Motor neuron (in vitro differentiated cells): Measurements from ENCODE around the gene DBET. TPM values are rescaled to one million over a fixed set of nuclear protein-coding genes. Genes with fewer than 3 reads are reported as not detected.
"Not testable (repeated sequence)": the region's sequence is repeated elsewhere in the genome, so short reads cannot be mapped to it uniquely, and the experiment has no call there.

Source experiments
- ATAC-seq, 8 experiments: fragments of 200-7000 bp; cut with Tn5 transposase; replicated peaks in 6 of 8; 2 replicates each; pipeline ENCODE4 v1.8.0; 2021; ENCODE audit warnings: mild to moderate bottlenecking in 8 of 8, moderate library complexity in 8 of 8
- H3K27ac ChIP-seq, 2 donors: fragments of 250-450 bp; sonication (Bioruptor Pico); 2 replicates each; pipeline ENCODE4 v1.9.0; 2021; ENCODE audit warnings: antibody characterized with exemption in 2 of 2, mild to moderate bottlenecking in 2 of 2, moderate library complexity in 1 of 2
- H3K4me1 ChIP-seq, 2 donors: fragments of 250-450 bp; sonication (Bioruptor Pico); replicated peaks in 1 of 2; 2 replicates each; pipeline ENCODE4 v1.6.1; 2021; ENCODE audit warnings: antibody characterized with exemption in 2 of 2, mild to moderate bottlenecking in 2 of 2, moderate library complexity in 1 of 2
- H3K4me3 ChIP-seq, 5 donors: fragments of 250-450 bp; sonication (Bioruptor Pico); 2 replicates each; pipeline ENCODE4 v1.9.0; 2021; ENCODE audit warnings: antibody characterized with exemption in 5 of 5, mild to moderate bottlenecking in 5 of 5, moderate library complexity in 4 of 5
- WGBS, 10 experiments: fragments of 450-650 bp; shearing (Covaris generic); methylation state at CpG; one replicate each; pipeline ENCODE4 v1.0.0; 2022; 5-methylcytosine and 5-hydroxymethylcytosine counted together
- in situ Hi-C, 9 experiments: fragments of 400-800 bp; cut with MboI; loops; one replicate each; pipeline ENCODE4 v1.15.0; 2021; ENCODE audit warnings: low sequenced_read_pairs in 9 of 9, low pct_unique_long_range_greater_than_20kb in 2 of 9; ENCODE audit not compliant: unreplicated experiment in 9 of 9
- total RNA-seq, 8 experiments: library from RNA; unstranded; fragments of 300-600 nt; gene quantifications; 2 replicates each; pipeline versions ENCODE4 v1.2.3 to v1.2.4, GENCODE V29; 2022

DBET gene
- total RNA-seq, 8 experiments from 2014 or later: 0.04 to 0.85 (median 0.14) TPM; not detected in 2

GRCh38 chr4:190095335-190095734 lies 31.0 kb downstream of the DBET start:
- H3K4me1 ChIP-seq, in situ Hi-C loops, H3K4me3 ChIP-seq, H3K27ac ChIP-seq, ATAC-seq: not testable (repeated sequence)
- no CpG with 5 or more reads among the region's 6 CpGs for WGBS, 10 experiments

GRCh38 chr4:190099605-190100004 lies 35.3 kb downstream of the DBET start:
- not testable (repeated sequence) for H3K27ac ChIP-seq

GRCh38 chr4:190101525-190101924 lies 37.2 kb downstream of the DBET start:
- H3K4me3 ChIP-seq, in situ Hi-C loops, H3K4me1 ChIP-seq, H3K27ac ChIP-seq, ATAC-seq: not testable (repeated sequence)
- no CpG with 5 or more reads among the region's 1 CpG for WGBS, 10 experiments

More at GRCh38 chr4:190099605-190100004, 35.3 kb downstream of the DBET start:
- WGBS, 10 experiments: no CpG with 5 or more reads among the region's 2 CpGs
- ATAC-seq, in situ Hi-C loops, H3K4me1 ChIP-seq, H3K4me3 ChIP-seq: not testable (repeated sequence)

- in situ Hi-C loops, H3K4me3 ChIP-seq, ATAC-seq, H3K4me1 ChIP-seq, H3K27ac ChIP-seq: not testable (repeated sequence)
- WGBS, 10 experiments: 0 to 26% (median 15%) methylated on average over 2 to 3 of the region's 3 CpGs
Observed at GRCh38 chr4:190106191-190106590, 41.9 kb downstream of the DBET start.

- H3K27ac ChIP-seq, ATAC-seq, H3K4me1 ChIP-seq, in situ Hi-C loops, H3K4me3 ChIP-seq: not testable (repeated sequence)
- WGBS, 10 experiments: 6 to 37% (median 20%) methylated on average over 5 to 7 of the region's 7 CpGs
Observed at GRCh38 chr4:190106611-190107480, 42.5 kb downstream of the DBET start.

- ATAC-seq, H3K4me3 ChIP-seq, in situ Hi-C loops, H3K4me1 ChIP-seq: not testable (repeated sequence)
- peak overlapping the region in 1 of 2 donors; percentile 42 for H3K27ac ChIP-seq
- 2 to 26% (median 17%) methylated on average over 2 of the region's 2 CpGs for WGBS, 10 experiments
Observed at GRCh38 chr4:190107766-190108485, 43.6 kb downstream of the DBET start.

- in situ Hi-C loops, ATAC-seq, H3K4me1 ChIP-seq, H3K4me3 ChIP-seq: not testable (repeated sequence)
- peak overlapping the region in 1 of 2 donors; percentile 42 for H3K27ac ChIP-seq
- 16 to 57% (median 34%) methylated on average over 6 of the region's 6 CpGs for WGBS, 10 experiments
Observed at GRCh38 chr4:190108756-190109155, 44.5 kb downstream of the DBET start.

- H3K27ac ChIP-seq, H3K4me3 ChIP-seq, in situ Hi-C loops, ATAC-seq, H3K4me1 ChIP-seq: not testable (repeated sequence)
- WGBS, 10 experiments: 0 to 25% (median 6%) methylated on average over 1 of the region's 1 CpG
Observed at GRCh38 chr4:190109390-190110011, 45.2 kb downstream of the DBET start.

GRCh38 chr4:190110033-190110432 lies 45.7 kb downstream of the DBET start:
- H3K4me1 ChIP-seq, in situ Hi-C loops, ATAC-seq, H3K4me3 ChIP-seq, H3K27ac ChIP-seq: not testable (repeated sequence)

- in situ Hi-C loops, H3K4me3 ChIP-seq, H3K4me1 ChIP-seq, H3K27ac ChIP-seq: not testable (repeated sequence)
- WGBS, 10 experiments: 16 to 41% (median 26%) methylated on average over 4 of the region's 4 CpGs
- ATAC-seq: peak in 1 of 8 experiments; percentile 14
Observed at GRCh38 chr4:190110570-190111295, 46.4 kb downstream of the DBET start.

GRCh38 chr4:190112879-190113278 lies 48.6 kb downstream of the DBET start:
- 17 to 60% (median 20%) methylated on average over 1 to 2 of the region's 3 CpGs; no CpG with 5 or more reads in 7 of the 10 experiments for WGBS, 10 experiments
- H3K27ac ChIP-seq, ATAC-seq, H3K4me1 ChIP-seq, H3K4me3 ChIP-seq, in situ Hi-C loops: not testable (repeated sequence)

GRCh38 chr4:190114991-190115390 lies 50.7 kb downstream of the DBET start:
- 0 to 34% (median 14%) methylated on average over 2 to 3 of the region's 3 CpGs for WGBS, 10 experiments

More at GRCh38 chr4:190114991-190115390, 50.7 kb downstream of the DBET start:
- ATAC-seq, in situ Hi-C loops, H3K4me1 ChIP-seq, H3K4me3 ChIP-seq, H3K27ac ChIP-seq: not testable (repeated sequence)
